ENCODE measurements around the gene PML.

The PML gene

DNA sequence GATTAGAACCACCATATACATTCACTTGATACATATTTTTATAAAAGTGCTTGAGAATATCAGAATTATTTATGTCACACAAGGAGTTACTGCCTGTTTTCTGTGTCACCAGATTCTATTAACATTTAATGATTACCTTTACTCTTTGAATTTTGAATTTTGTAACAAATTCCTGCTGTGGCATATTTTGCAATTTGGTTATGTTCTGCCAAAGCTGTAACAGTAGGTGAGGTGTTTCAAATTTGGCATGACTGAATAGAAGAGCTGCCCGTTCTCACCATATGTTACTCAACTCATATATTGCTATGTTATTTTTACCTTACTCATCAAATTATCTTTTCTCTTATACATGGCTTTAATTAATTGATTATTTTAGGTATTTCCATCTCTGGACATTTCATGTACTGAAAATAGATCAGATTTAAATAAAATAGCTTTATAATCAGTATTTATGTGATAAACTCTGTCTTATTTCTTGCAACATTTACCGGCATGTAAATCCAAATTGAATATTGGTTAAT lies 18.9 kb downstream of the PML start (continued):
- TF ChIP-seq, protein P1, sequence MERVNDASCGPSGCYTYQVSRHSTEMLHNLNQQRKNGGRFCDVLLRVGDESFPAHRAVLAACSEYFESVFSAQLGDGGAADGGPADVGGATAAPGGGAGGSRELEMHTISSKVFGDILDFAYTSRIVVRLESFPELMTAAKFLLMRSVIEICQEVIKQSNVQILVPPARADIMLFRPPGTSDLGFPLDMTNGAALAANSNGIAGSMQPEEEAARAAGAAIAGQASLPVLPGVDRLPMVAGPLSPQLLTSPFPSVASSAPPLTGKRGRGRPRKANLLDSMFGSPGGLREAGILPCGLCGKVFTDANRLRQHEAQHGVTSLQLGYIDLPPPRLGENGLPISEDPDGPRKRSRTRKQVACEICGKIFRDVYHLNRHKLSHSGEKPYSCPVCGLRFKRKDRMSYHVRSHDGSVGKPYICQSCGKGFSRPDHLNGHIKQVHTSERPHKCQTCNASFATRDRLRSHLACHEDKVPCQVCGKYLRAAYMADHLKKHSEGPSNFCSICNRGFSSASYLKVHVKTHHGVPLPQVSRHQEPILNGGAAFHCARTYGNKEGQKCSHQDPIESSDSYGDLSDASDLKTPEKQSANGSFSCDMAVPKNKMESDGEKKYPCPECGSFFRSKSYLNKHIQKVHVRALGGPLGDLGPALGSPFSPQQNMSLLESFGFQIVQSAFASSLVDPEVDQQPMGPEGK (CRISPR knock-in tag; IDR thresholded peaks at IDR 0.05; ENCODE audit: borderline replicate concordance), result no peak

DNA sequence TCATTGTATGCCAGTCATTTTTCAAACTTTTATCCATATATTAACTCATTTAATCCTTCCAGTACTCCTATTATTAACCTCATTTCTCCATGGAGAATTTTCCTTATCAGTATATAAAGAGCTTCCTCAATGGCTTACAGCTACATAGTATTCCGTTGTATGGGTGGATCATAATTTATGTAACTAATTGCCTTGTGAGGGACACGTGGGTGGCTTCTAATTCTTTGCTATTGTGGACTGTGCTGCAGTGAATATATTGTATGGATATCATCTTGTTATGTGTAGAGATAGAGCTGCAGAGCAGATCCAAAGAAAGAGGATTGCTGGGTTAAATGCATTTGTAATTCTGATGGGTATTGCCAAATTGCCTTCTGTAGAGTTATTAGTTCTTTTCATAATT lies 25.2 kb downstream of the PML start:
- no peak for ATAC-seq
- no peak for TF ChIP-seq ZNF8 (CRISPR knock-in tag; IDR thresholded peaks at IDR 0.05)
- no peak for TF ChIP-seq ZFP3 (CRISPR knock-in tag; IDR thresholded peaks at IDR 0.05)
- TF ChIP-seq CSDC2 (CRISPR knock-in tag; IDR thresholded peaks at IDR 0.05), result no peak
- TF ChIP-seq TCF4 (CRISPR knock-in tag; IDR thresholded peaks at IDR 0.05; ENCODE audit: borderline replicate concordance), result no peak
- no peak for TF ChIP-seq ESRRG (CRISPR knock-in tag; IDR thresholded peaks at IDR 0.05)
- TF ChIP-seq, protein P2, sequence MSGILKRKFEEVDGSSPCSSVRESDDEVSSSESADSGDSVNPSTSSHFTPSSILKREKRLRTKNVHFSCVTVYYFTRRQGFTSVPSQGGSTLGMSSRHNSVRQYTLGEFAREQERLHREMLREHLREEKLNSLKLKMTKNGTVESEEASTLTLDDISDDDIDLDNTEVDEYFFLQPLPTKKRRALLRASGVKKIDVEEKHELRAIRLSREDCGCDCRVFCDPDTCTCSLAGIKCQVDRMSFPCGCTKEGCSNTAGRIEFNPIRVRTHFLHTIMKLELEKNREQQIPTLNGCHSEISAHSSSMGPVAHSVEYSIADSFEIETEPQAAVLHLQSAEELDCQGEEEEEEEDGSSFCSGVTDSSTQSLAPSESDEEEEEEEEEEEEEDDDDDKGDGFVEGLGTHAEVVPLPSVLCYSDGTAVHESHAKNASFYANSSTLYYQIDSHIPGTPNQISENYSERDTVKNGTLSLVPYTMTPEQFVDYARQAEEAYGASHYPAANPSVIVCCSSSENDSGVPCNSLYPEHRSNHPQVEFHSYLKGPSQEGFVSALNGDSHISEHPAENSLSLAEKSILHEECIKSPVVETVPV (CRISPR knock-in tag; IDR thresholded peaks at IDR 0.05), result no peak
- no peak for TF ChIP-seq OSR1 (CRISPR knock-in tag; IDR thresholded peaks at IDR 0.05)
- TF ChIP-seq RARB (CRISPR knock-in tag; IDR thresholded peaks at IDR 0.05), result no peak
- TF ChIP-seq PPARA (CRISPR knock-in tag; IDR thresholded peaks at IDR 0.05; ENCODE audit: borderline replicate concordance), result no peak

DNA sequence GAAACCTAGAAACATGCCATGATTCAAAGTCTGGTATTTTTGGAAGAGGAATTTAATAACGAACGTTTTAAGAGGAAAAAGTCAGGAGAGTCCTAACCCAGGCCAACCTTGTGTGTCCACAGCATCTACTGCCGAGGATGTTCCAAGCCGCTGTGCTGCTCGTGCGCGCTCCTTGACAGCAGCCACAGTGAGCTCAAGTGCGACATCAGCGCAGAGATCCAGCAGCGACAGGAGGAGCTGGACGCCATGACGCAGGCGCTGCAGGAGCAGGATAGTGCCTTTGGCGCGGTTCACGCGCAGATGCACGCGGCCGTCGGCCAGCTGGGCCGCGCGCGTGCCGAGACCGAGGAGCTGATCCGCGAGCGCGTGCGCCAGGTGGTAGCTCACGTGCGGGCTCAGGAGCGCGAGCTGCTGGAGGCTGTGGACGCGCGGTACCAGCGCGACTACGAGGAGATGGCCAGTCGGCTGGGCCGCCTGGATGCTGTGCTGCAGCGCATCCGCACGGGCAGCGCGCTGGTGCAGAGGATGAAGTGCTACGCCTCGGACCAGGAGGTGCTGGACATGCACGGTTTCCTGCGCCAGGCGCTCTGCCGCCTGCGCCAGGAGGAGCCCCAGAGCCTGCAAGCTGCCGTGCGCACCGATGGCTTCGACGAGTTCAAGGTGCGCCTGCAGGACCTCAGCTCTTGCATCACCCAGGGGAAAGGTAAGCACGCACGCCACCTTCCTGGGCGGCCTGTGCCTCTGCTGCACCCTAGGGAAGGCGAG lies 28.4 kb downstream of the PML start:
- no peak for ATAC-seq

DNA sequence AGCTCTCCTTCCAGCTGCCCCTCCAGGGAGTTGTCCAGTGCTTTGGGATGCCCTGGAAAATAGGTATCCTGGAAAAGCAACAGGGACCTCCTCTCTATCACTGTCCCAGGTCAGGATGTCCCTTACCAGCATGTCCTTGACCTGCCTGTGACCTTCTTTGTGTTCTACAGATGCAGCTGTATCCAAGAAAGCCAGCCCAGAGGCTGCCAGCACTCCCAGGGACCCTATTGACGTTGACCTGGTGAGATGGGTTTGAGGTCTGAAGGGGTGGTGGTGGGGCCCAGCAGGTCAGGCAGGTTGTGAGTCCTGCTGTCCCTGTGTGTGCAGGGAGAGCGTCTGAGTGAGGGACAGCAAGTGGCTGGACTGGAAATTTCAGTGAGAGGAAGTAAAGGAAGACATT lies 30.2 kb downstream of the PML start:
- no peak for ATAC-seq

More for the DNA sequence above, 28.4 kb downstream of the PML start:
- TF ChIP-seq SNAI2 (CRISPR knock-in tag; IDR thresholded peaks at IDR 0.05), result no peak
- no peak for TF ChIP-seq RARB (CRISPR knock-in tag; IDR thresholded peaks at IDR 0.05)
- no peak for TF ChIP-seq ZFP3 (CRISPR knock-in tag; IDR thresholded peaks at IDR 0.05)
- TF ChIP-seq, protein P3, sequence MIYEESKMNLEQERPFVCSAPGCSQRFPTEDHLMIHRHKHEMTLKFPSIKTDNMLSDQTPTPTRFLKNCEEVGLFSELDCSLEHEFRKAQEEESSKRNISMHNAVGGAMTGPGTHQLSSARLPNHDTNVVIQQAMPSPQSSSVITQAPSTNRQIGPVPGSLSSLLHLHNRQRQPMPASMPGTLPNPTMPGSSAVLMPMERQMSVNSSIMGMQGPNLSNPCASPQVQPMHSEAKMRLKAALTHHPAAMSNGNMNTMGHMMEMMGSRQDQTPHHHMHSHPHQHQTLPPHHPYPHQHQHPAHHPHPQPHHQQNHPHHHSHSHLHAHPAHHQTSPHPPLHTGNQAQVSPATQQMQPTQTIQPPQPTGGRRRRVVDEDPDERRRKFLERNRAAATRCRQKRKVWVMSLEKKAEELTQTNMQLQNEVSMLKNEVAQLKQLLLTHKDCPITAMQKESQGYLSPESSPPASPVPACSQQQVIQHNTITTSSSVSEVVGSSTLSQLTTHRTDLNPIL (CRISPR knock-in tag; IDR thresholded peaks at IDR 0.05; ENCODE audit: low read depth), result no peak
- TF ChIP-seq TOX (CRISPR knock-in tag; IDR thresholded peaks at IDR 0.05; ENCODE audit: borderline replicate concordance), result no peak
- no peak for TF ChIP-seq GLIS3 (CRISPR knock-in tag; IDR thresholded peaks at IDR 0.05)
- no peak for TF ChIP-seq BACH2 (CRISPR knock-in tag; IDR thresholded peaks at IDR 0.05; ENCODE audit: borderline replicate concordance)
- TF ChIP-seq ZNF70 (CRISPR knock-in tag; IDR thresholded peaks at IDR 0.05), result no peak
- TF ChIP-seq ARNTL (CRISPR knock-in tag; IDR thresholded peaks at IDR 0.05; ENCODE audit: borderline replicate concordance, low read depth), result no peak
- TF ChIP-seq ZFP30 (CRISPR knock-in tag; IDR thresholded peaks at IDR 0.05), result no peak

More for the DNA sequence above, 30.2 kb downstream of the PML start:
- TF ChIP-seq CSDC2 (CRISPR knock-in tag; IDR thresholded peaks at IDR 0.05), result no peak
- TF ChIP-seq RARB (CRISPR knock-in tag; IDR thresholded peaks at IDR 0.05), result no peak
- TF ChIP-seq ZNF70 (CRISPR knock-in tag; IDR thresholded peaks at IDR 0.05), result no peak
- TF ChIP-seq, protein P4, sequence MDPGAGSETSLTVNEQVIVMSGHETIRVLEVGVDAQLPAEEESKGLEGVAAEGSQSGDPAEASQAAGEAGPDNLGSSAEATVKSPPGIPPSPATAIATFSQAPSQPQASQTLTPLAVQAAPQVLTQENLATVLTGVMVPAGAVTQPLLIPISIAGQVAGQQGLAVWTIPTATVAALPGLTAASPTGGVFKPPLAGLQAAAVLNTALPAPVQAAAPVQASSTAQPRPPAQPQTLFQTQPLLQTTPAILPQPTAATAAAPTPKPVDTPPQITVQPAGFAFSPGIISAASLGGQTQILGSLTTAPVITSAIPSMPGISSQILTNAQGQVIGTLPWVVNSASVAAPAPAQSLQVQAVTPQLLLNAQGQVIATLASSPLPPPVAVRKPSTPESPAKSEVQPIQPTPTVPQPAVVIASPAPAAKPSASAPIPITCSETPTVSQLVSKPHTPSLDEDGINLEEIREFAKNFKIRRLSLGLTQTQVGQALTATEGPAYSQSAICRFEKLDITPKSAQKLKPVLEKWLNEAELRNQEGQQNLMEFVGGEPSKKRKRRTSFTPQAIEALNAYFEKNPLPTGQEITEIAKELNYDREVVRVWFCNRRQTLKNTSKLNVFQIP (CRISPR knock-in tag; IDR thresholded peaks at IDR 0.05; ENCODE audit: borderline replicate concordance, low read depth), result no peak
- TF ChIP-seq, protein P2 (CRISPR knock-in tag; IDR thresholded peaks at IDR 0.05), result no peak
- no peak for TF ChIP-seq GLIS3 (CRISPR knock-in tag; IDR thresholded peaks at IDR 0.05)
- TF ChIP-seq, protein P3 (CRISPR knock-in tag; IDR thresholded peaks at IDR 0.05; ENCODE audit: low read depth), result no peak
